HUES6 (cell line): ENCODE measurements around the gene PLA2G2F.

Experiments used
- H3K27ac ChIP-seq: 2 replicates; pipeline ENCODE4 v1.7.0; 2013; ENCODE audit warnings: low read depth, mild to moderate bottlenecking, low read length, inconsistent platforms
- H3K27me3 ChIP-seq: 2 replicates; pipeline ENCODE4 v1.6.1; 2013; ENCODE audit warnings: low read length; ENCODE audit not compliant: control insufficient read depth, insufficient read depth
- H3K36me3 ChIP-seq: 2 replicates; pipeline ENCODE4 v1.6.1; 2013; ENCODE audit warnings: low read length; ENCODE audit not compliant: control insufficient read depth, insufficient read depth
- H3K4me1 ChIP-seq: 2 replicates; pipeline ENCODE4 v1.6.1; 2013; ENCODE audit warnings: low read length; ENCODE audit not compliant: control insufficient read depth, insufficient read depth
- H3K4me3 ChIP-seq: 2 replicates; pipeline ENCODE4 v1.5.1; 2013; ENCODE audit warnings: low read depth, low read length
- H3K9ac ChIP-seq: one replicate; pipeline ENCODE4 v1.6.1; 2013; ENCODE audit warnings: mild to moderate bottlenecking, low read length
- H3K9me3 ChIP-seq: 2 replicates; pipeline ENCODE4 v1.6.1; 2013; ENCODE audit warnings: low read depth, low read length; ENCODE audit not compliant: control insufficient read depth, insufficient read depth

Gene PLA2G2F

GRCh38 chr1:20102875-20103274 lies 36.2 kb upstream of the PLA2G2F start:
- Histone ChIP-seq H3K4me3 (no peak overlapping the region), H3K27me3 (no peaks in the 10 kb centered on the region), H3K36me3 (no peaks in the 10 kb centered on the region), H3K27ac (no peak overlapping the region), H3K9ac (no peak overlapping the region), H3K9me3 (peaks cover 24% of the 10 kb centered on the region), H3K4me1 (no peaks in the 10 kb centered on the region; the same call in 1 of the 2 replicates)

DNA sequence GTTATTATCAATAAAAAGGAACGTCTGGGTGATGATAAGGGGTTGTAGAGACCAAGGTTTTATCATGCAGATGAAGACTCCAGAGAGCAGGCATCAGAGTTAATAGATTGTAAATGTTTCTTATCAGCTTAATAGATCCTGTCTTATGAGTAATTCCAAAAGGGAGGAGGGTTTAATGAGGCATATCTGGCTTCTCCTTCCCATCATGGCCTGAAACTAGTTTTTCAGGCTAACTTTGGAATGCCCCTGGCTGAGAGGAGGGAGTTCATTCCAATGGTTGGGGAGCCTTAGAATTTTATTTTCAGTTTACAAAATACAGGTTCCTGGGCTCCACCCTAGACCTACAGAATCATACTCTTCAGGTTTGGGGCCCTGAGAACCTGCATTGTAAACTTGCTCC lies 33.3 kb upstream of the PLA2G2F start:
- Histone ChIP-seq H3K4me3 (no peak overlapping the region), H3K36me3 (no peaks in the 10 kb centered on the region), H3K27ac (no peak overlapping the region), H3K27me3 (no peaks in the 10 kb centered on the region), H3K4me1 (no peaks in the 10 kb centered on the region; the same call in 1 of the 2 replicates), H3K9ac (no peak overlapping the region), H3K9me3 (0 out of 2 replicates have a peak, but pooled peaks cover 7% of the 10 kb centered on the region)

DNA sequence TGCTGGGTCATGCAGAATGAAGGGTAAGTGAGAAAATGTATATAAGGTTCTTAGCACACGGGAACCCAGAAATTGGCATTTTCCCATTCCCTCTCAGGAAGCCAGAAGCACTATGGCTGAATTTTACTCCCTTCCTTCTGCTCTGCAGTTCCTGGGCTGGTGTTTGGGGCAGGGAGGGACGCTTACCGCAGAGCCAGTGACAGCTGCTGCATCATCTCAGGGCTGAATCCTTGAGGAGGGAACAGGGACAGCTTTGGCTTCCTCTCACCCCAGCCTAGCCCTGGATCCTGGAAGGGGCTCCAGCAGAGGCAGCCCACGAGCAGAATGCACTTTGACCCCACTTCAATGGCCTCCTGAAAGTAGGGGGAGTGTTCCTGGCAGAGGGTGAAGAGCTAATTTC lies 31.8 kb upstream of the PLA2G2F start:
- Histone ChIP-seq H3K27me3 (no peaks in the 10 kb centered on the region), H3K4me1 (no peaks in the 10 kb centered on the region; the same call in 1 of the 2 replicates), H3K27ac (no peak overlapping the region)

DNA sequence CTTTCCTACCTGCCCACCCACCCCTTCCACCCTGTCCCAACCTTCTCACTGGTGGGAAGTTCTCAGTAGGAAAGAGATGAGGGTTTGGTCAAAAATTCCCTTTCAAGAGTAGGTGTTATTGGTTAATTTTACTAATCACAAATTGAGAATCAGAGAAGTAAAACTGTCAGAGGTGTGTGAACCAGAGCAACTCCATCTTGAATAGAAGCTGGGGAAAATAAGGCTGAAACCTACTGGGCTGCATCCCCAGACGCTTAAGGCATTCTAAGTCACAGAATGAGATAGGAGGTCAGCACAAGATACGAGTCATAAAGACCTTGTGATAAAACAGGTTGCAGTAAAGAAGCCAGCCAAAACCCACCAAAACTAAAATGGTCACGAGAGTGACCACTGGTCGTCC lies 31.3 kb upstream of the PLA2G2F start:
- Histone ChIP-seq H3K27ac (no peak overlapping the region), H3K4me1 (no peaks in the 10 kb centered on the region; the same call in 1 of the 2 replicates), H3K4me3 (no peak overlapping the region), H3K27me3 (no peaks in the 10 kb centered on the region), H3K36me3 (no peaks in the 10 kb centered on the region), H3K9ac (no peak overlapping the region), H3K9me3 (0 out of 2 replicates have a peak, but pooled peaks cover 7% of the 10 kb centered on the region)

More for the DNA sequence above, 31.8 kb upstream of the PLA2G2F start:
- no peaks in the 10 kb centered on the region for H3K36me3 ChIP-seq
- H3K4me3 ChIP-seq: no peak overlapping the region
- no peak overlapping the region for H3K9ac ChIP-seq
- 0 out of 2 replicates have a peak, but pooled peaks cover 7% of the 10 kb centered on the region for H3K9me3 ChIP-seq

DNA sequence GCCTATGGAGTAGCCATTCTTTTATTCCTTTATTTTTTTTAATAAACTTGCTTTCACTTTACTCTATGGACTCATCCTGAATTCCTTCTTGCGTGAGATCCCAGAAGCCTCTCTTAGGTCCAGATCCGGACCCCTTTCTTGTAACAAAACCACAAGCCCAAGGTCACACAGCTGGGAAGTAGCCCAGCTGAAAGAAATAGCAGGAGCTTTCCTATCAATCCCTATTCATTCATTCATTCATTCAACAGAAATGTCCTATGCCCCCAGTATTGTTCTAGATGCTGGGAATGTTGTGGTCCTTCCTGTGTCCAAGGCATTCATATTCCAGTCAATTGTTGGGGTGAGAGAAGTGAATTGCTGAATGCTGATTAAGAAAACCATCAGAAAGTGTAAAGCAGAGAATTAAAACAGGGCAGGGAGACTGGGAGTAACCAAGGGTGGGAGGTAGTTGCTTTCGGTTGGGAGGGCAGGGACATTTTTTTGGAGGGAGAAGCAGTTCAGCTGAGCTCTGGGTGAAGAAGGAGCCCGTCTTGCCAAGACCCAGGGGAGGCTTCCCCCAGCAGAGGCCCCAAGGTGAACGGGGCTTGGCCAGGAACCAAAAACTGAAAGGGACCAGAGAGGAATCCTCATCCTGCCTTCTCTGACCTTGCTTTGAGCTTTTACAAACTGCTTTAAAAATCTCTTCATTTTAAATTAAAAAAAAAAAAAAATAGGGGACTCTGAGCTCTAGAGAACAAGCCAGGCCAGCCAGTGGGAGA lies 30.6 kb upstream of the PLA2G2F start:
- Histone ChIP-seq H3K9ac (no peak overlapping the region), H3K36me3 (no peaks in the 10 kb centered on the region), H3K4me1 (no peaks in the 10 kb centered on the region; the same call in 1 of the 2 replicates), H3K4me3 (no peak overlapping the region), H3K9me3 (0 out of 2 replicates have a peak, but pooled peaks cover 7% of the 10 kb centered on the region), H3K27me3 (no peaks in the 10 kb centered on the region), H3K27ac (no peak overlapping the region)

- Histone ChIP-seq H3K4me1 (peaks cover 5% of the 10 kb centered on the region), H3K27me3 (no peaks in the 10 kb centered on the region), H3K4me3 (no peak overlapping the region), H3K9ac (no peak overlapping the region), H3K36me3 (no peaks in the 10 kb centered on the region), H3K27ac (no peak overlapping the region), H3K9me3 (0 out of 2 replicates have a peak, but pooled peaks cover 4% of the 10 kb centered on the region)
Observed at GRCh38 chr1:20109223-20109856, 29.8 kb upstream of the PLA2G2F start.

DNA sequence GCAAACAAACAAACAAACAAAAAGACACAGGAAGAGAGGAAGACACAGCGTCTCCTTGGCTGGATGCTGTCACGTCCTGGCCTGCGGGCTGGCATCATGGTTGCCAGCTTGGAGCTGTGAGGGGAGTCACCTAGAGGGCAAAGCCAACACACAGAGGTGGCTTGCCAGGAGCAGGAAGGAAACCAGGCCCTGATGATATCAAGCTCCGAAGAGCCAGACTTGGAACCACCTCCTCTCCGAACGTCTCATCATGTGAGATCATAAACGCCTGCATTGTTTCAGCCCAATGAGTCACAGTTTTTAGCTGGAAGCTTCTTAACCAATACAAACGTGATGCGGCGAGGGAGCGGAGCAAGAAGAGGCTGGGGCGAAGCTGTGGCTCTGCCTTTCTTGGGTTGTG lies 28.4 kb upstream of the PLA2G2F start:
- Histone ChIP-seq H3K9me3 (0 out of 2 replicates have a peak, but pooled peaks cover 4% of the 10 kb centered on the region), H3K9ac (no peak overlapping the region), H3K27ac (no peak overlapping the region), H3K4me3 (no peak overlapping the region), H3K4me1 (peaks cover 8% of the 10 kb centered on the region), H3K27me3 (no peaks in the 10 kb centered on the region), H3K36me3 (no peaks in the 10 kb centered on the region)

DNA sequence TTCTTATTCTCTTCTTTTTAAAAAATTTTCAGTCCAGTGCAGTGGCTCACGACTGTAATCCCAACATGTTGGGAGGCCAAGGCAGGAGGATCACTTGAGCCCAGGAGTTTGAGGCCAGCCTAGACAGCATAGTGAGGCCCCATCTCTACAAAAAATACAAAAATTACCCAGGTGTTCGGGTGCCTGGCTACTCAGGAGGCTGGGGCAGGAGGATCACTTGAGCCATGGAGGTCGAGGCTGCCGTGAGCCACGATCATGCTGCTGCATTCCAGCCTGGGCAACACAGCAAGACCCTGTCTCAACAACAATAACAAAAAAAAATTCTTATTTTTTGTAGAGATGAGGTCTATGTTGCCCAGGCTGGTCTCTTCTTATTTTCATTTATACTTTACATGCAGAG lies 27.7 kb upstream of the PLA2G2F start:
- no peak overlapping the region for H3K4me3 ChIP-seq
- H3K27ac ChIP-seq: no peak overlapping the region
- H3K4me1 ChIP-seq: peaks cover 8% of the 10 kb centered on the region
- no peaks in the 10 kb centered on the region for H3K27me3 ChIP-seq
- 0 out of 2 replicates have a peak, but pooled peaks cover 3% of the 10 kb centered on the region for H3K9me3 ChIP-seq
- H3K36me3 ChIP-seq: no peaks in the 10 kb centered on the region
- H3K9ac ChIP-seq: no peak overlapping the region

DNA sequence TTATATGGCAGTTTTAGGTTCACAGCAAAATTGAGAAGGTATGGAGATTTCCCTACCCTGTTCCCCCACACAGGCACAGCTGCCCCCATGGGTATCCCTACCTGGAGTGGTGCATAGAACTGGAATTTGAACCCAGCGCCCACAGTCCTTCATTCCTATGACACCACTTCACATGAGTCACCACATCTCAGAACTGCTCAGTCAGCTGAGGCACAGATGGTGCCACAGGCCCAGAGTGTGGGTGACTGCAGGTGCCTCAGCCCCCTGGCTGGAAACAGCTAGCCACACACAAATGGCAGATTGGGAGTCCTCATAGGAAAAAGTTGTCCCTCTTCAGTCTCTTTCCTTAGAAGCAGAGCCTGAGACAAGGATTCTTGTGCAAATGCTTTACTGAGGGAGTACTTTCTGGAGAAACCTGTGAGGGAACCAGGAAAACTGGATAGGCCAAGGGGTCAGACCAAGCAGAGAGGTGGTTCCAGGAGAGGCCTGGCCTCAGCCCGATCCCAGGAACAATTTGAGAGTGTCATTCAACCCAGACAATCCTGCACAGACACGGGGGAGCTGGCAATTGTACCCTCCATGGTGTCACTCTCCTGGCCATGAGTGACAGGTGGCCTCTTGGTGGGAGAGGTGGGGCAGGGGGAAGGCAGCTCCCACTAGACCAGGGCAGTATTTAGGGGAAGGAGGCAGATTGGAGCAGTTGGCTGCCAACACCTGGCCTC lies 26.7 kb upstream of the PLA2G2F start:
- Histone ChIP-seq H3K9ac (no peak overlapping the region), H3K36me3 (no peaks in the 10 kb centered on the region), H3K9me3 (no peaks in the 10 kb centered on the region), H3K4me1 (peaks cover 8% of the 10 kb centered on the region), H3K27me3 (no peaks in the 10 kb centered on the region), H3K27ac (no peak overlapping the region), H3K4me3 (no peak overlapping the region)

DNA sequence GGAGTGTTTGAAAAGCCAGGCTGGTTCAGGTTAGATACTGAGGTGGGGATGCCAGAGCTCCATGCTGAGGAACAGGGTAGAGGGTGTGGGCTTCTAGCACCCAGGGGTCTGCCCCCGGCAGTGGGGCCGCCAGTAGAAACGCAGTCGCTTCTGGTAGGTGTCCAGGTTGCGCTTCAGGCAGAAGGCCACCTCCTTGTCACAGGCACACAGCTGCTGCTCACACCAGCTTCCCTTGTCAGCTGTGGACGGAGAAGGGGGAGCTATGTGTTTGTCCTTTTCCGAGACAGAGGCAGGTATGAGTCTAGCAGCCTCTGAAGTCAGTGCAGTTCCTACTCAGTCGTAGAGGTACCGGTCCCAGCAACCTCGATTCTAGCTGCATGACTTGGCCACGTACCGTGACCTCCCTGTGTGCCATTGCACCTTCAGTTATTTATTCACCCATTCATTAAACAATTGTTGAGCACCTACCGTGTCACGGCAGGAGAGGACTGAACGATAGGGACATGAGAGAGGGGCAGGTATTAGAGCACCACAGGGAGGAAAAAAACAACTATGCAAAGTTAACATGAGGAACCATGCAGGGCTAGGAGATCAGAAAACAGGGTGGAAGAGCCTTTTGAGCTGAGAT lies 25.0 kb upstream of the PLA2G2F start:
- Histone ChIP-seq H3K9me3 (no peaks in the 10 kb centered on the region), H3K9ac (no peak overlapping the region), H3K4me1 (peaks cover 8% of the 10 kb centered on the region), H3K36me3 (no peaks in the 10 kb centered on the region), H3K27ac (no peak overlapping the region), H3K4me3 (no peak overlapping the region), H3K27me3 (no peaks in the 10 kb centered on the region)
